GM23338 (cell line): Measurements from ENCODE around the gene CUX1. TPM values are rescaled to one million over a fixed set of nuclear protein-coding genes. Genes with fewer than 3 reads are reported as not detected.

Experiments used
- ATAC-seq: fragments of 200-7000 bp; cut with Tn5 transposase; 3 replicates; pipeline ENCODE4 v1.9.1; 2020
- DNase-seq: peaks from one replicate; pipeline ENCODE4 v3.0.0-alpha.2; 2015; ENCODE audit warnings: low spot score
- H2AFZ ChIP-seq: fragments of 200-600 bp; sonication (generic); 2 replicates; pipeline ENCODE4 v1.8.0; 2016; ENCODE audit warnings: antibody characterized with exemption, mild to moderate bottlenecking, moderate library complexity
- H3F3A ChIP-seq: fragments of 200-600 bp; sonication (generic); replicated peaks from 2 replicates; pipeline ENCODE4 v1.8.0; 2017; ENCODE audit warnings: antibody characterized with exemption, mixed run types, low read depth
- H3K27ac ChIP-seq: fragments of 200-600 bp; sonication (generic); 2 replicates; pipeline ENCODE4 v1.6.1; 2016; ENCODE audit warnings: low read depth
- H3K27me3 ChIP-seq: fragments of 200-600 bp; sonication (generic); 2 replicates; pipeline ENCODE4 v1.8.0; 2016; ENCODE audit warnings: mild to moderate bottlenecking, mixed run types, moderate library complexity; ENCODE audit not compliant: insufficient read depth
- H3K36me3 ChIP-seq: fragments of 200-600 bp; sonication (generic); 2 replicates; pipeline ENCODE4 v1.8.0; 2016; ENCODE audit warnings: mild to moderate bottlenecking; ENCODE audit not compliant: insufficient read depth
- H3K4me1 ChIP-seq: fragments of 200-600 bp; sonication (generic); 2 replicates; pipeline ENCODE4 v1.8.0; 2016; ENCODE audit warnings: mild to moderate bottlenecking, moderate library complexity; ENCODE audit not compliant: insufficient read depth
- H3K4me2 ChIP-seq: fragments of 200-600 bp; sonication (generic); 2 replicates; pipeline ENCODE4 v1.7.1; 2017; ENCODE audit warnings: mixed run types
- H3K4me3 ChIP-seq: fragments of 200-600 bp; sonication (generic); 2 replicates; pipeline ENCODE4 v1.6.1; 2016; ENCODE audit warnings: mixed run types
- H3K79me2 ChIP-seq: fragments of 200-600 bp; sonication (generic); replicated peaks from 2 replicates; pipeline ENCODE4 v1.8.0; 2017; ENCODE audit warnings: mild to moderate bottlenecking; ENCODE audit not compliant: insufficient read depth
- H3K9me2 ChIP-seq: fragments of 200-600 bp; sonication (generic); 2 replicates; pipeline ENCODE4 v1.8.0; 2017; ENCODE audit not compliant: insufficient read depth
- H4K20me1 ChIP-seq: fragments of 200-600 bp; sonication (generic); replicated peaks from 2 replicates; pipeline ENCODE4 v1.8.0; 2017; ENCODE audit warnings: mild to moderate bottlenecking; ENCODE audit not compliant: insufficient read depth
- H3K27ac Mint-ChIP-seq: 2 replicates; pipeline ENCODE4 v1.8.0; 2020; ENCODE audit warnings: inconsistent platforms, mild to moderate bottlenecking, moderate library complexity, mixed read lengths
- H3K27me3 Mint-ChIP-seq: 3 replicates; pipeline ENCODE4 v1.8.0; 2022; ENCODE audit warnings: low read depth, mild to moderate bottlenecking, moderate library complexity, mixed read lengths, inconsistent platforms; ENCODE audit not compliant: insufficient read depth, poor library complexity
- H3K36me3 Mint-ChIP-seq: 3 replicates; pipeline ENCODE4 v1.8.0; 2021; ENCODE audit warnings: low read depth, mild to moderate bottlenecking, inconsistent platforms, moderate library complexity, mixed read lengths
- H3K4me1 Mint-ChIP-seq: 3 replicates; pipeline ENCODE4 v1.8.0; 2020; ENCODE audit warnings: mild to moderate bottlenecking, inconsistent platforms, mixed read lengths
- H3K4me3 Mint-ChIP-seq: 3 replicates; pipeline ENCODE4 v1.8.0; 2021; ENCODE audit warnings: moderate library complexity, mild to moderate bottlenecking, inconsistent platforms, mixed read lengths
- H3K9me3 Mint-ChIP-seq: 3 replicates; pipeline ENCODE4 v1.8.0; 2020; ENCODE audit warnings: moderate library complexity, mild to moderate bottlenecking, inconsistent platforms, mixed read lengths
- EZH2 ChIP-seq: fragments of 200-600 bp; sonication (generic); IDR thresholded peaks from one replicate; pipeline ENCODE4 v1.8.0; 2017; ENCODE audit warnings: antibody characterized with exemption, mild to moderate bottlenecking, low read depth; ENCODE audit not compliant: unreplicated experiment
- EZH2phosphoT487 ChIP-seq: fragments of 200-600 bp; sonication (generic); IDR thresholded peaks from one replicate; pipeline ENCODE4 v1.8.1; 2018; ENCODE audit warnings: antibody characterized with exemption; ENCODE audit not compliant: unreplicated experiment
- JUNB ChIP-seq: IDR thresholded peaks from one replicate; pipeline ENCODE4 v1.6.1; 2016; ENCODE audit warnings: antibody characterized with exemption; ENCODE audit not compliant: unreplicated experiment
- NANOG ChIP-seq: IDR thresholded peaks from 2 replicates; pipeline ENCODE4 v1.6.1; 2016; ENCODE audit warnings: antibody characterized with exemption, borderline replicate concordance
- POLR2AphosphoS5 ChIP-seq: IDR thresholded peaks from 2 replicates; pipeline ENCODE4 v1.6.1; 2016; ENCODE audit warnings: antibody characterized with exemption, low read depth
- STAT1 ChIP-seq: IDR thresholded peaks from one replicate; pipeline ENCODE4 v1.6.1; 2016; ENCODE audit warnings: antibody characterized with exemption; ENCODE audit not compliant: unreplicated experiment
- ZNF114 ChIP-seq: fragments of 250-450 bp; sonication (Bioruptor Pico); IDR thresholded peaks from 2 replicates; pipeline ENCODE4 v1.5.0; 2020; ENCODE audit warnings: mild to moderate bottlenecking, moderate library complexity
- ZNF462 ChIP-seq: fragments of 250-450 bp; sonication (Bioruptor Pico); IDR thresholded peaks from 2 replicates; pipeline ENCODE4 v1.5.0; 2020; ENCODE audit warnings: mild to moderate bottlenecking, moderate library complexity
- polyA plus RNA-seq: library from polyadenylated mRNA; unstranded; fragments of >200 nt; fragmentation: Nextera tagmentation; extraction: Ambion mirVana; gene quantifications from 2 replicates; pipeline ENCODE4 v1.2.1, GENCODE V29; 2016
- total RNA-seq: library from RNA; depleted of rRNA; stranded (reverse); fragments of >200 nt; shearing (Covaris generic); gene quantifications from 2 replicates; pipeline ENCODE4 v1.2.3, GENCODE V29; 2014
- TF ChIP-seq, protein P1 (sequence below), 2 experiments: fragments of 200-600 bp in 1 of 2; sonication (generic) in 1 of 2; conservative IDR thresholded peaks; 2 replicates each; pipeline versions ENCODE4 v1.5.1 to v1.6.1; 2016 to 2017; ENCODE audit warnings: antibody characterized with exemption in 2 of 2, low read depth in 2 of 2, mild to moderate bottlenecking in 2 of 2, moderate library complexity in 1 of 2
- TF ChIP-seq, protein P2 (sequence below): IDR thresholded peaks from one replicate; pipeline ENCODE4 v1.6.1; 2018; ENCODE audit warnings: antibody characterized with exemption; ENCODE audit not compliant: unreplicated experiment

CUX1 gene
- total and polyA plus RNA-seq, 2 experiments from 2014 or later = 49.9 to 64.0 TPM

- TF ChIP-seq ZNF462 = no peak
- no peak for TF ChIP-seq EZH2phosphoT487
- TF ChIP-seq, protein P1, sequence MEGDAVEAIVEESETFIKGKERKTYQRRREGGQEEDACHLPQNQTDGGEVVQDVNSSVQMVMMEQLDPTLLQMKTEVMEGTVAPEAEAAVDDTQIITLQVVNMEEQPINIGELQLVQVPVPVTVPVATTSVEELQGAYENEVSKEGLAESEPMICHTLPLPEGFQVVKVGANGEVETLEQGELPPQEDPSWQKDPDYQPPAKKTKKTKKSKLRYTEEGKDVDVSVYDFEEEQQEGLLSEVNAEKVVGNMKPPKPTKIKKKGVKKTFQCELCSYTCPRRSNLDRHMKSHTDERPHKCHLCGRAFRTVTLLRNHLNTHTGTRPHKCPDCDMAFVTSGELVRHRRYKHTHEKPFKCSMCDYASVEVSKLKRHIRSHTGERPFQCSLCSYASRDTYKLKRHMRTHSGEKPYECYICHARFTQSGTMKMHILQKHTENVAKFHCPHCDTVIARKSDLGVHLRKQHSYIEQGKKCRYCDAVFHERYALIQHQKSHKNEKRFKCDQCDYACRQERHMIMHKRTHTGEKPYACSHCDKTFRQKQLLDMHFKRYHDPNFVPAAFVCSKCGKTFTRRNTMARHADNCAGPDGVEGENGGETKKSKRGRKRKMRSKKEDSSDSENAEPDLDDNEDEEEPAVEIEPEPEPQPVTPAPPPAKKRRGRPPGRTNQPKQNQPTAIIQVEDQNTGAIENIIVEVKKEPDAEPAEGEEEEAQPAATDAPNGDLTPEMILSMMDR (conservative IDR thresholded peaks at IDR 0.05; ENCODE audit: low read depth in 2 of 2) = no peak
Observed at GRCh38 chr7:101884671-101885596, 67.5 kb downstream of the CUX1 start (continued).

DNA sequence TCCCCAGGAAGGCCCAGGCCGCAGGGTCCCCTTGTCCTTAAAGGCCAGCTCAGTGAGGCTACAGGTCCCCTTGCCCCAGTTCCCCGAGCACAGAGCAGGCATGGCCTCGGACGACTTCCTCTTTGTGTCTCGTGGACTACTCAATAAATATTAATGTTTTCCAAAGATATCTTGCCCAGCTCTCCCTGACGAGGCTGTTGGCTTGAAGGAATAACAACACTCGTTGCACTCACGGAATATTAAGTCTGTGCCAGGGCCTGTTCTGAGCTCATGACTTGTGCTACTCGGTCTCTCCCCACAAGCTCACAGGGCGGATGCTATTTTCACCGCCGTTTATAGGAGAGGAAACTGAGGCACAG lies 68.2 kb downstream of the CUX1 start:
- Mint-ChIP-seq H3K27ac (no peak overlapping the region), H3K36me3 (peaks cover 3% of the 10 kb centered on the region; the same call in 1 of the 3 replicates), H3K4me1 (peaks cover 52% of the 10 kb centered on the region), H3K27me3 (peaks cover 4% of the 10 kb centered on the region), H3K9me3 (no peaks in the 10 kb centered on the region; the same call in 2 of the 3 replicates), H3K4me3 (no peak overlapping the region)
- Histone ChIP-seq H3F3A (0 out of 2 replicates have a peak, but pooled peaks cover 14% of the 10 kb centered on the region), H3K27ac (no peak overlapping the region), H3K4me2 (no peak overlapping the region), H3K36me3 (no peaks in the 10 kb centered on the region), H3K4me1 (peaks cover 31% of the 10 kb centered on the region), H3K79me2 (peaks cover 100% of the 10 kb centered on the region), H3K9me2 (no peaks in the 10 kb centered on the region), H3K4me3 (no peak overlapping the region), H3K27me3 (no peaks in the 10 kb centered on the region), H2AFZ (no peak overlapping the region), H4K20me1 (peaks cover 71% of the 10 kb centered on the region)
- ATAC-seq = no peak
- TF ChIP-seq POLR2AphosphoS5 (no peak), STAT1 (no peak), ZNF114 (CRISPR knock-in tag) (no peak), NANOG (no peak), JUNB (no peak), EZH2 (no peak)
- TF ChIP-seq, protein P1 (conservative IDR thresholded peaks at IDR 0.05; ENCODE audit: low read depth in 2 of 2) = no peak
- TF ChIP-seq, protein P2, sequence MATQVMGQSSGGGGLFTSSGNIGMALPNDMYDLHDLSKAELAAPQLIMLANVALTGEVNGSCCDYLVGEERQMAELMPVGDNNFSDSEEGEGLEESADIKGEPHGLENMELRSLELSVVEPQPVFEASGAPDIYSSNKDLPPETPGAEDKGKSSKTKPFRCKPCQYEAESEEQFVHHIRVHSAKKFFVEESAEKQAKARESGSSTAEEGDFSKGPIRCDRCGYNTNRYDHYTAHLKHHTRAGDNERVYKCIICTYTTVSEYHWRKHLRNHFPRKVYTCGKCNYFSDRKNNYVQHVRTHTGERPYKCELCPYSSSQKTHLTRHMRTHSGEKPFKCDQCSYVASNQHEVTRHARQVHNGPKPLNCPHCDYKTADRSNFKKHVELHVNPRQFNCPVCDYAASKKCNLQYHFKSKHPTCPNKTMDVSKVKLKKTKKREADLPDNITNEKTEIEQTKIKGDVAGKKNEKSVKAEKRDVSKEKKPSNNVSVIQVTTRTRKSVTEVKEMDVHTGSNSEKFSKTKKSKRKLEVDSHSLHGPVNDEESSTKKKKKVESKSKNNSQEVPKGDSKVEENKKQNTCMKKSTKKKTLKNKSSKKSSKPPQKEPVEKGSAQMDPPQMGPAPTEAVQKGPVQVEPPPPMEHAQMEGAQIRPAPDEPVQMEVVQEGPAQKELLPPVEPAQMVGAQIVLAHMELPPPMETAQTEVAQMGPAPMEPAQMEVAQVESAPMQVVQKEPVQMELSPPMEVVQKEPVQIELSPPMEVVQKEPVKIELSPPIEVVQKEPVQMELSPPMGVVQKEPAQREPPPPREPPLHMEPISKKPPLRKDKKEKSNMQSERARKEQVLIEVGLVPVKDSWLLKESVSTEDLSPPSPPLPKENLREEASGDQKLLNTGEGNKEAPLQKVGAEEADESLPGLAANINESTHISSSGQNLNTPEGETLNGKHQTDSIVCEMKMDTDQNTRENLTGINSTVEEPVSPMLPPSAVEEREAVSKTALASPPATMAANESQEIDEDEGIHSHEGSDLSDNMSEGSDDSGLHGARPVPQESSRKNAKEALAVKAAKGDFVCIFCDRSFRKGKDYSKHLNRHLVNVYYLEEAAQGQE = no peak
- no peak for DNase-seq
